HepG2 (cell line): ENCODE results near the gene FAM177B. TPM values are rescaled to one million over a fixed set of nuclear protein-coding genes. Genes with fewer than 3 reads are reported as not detected.

Experiments used
- ADNP ChIP-seq: sonication (generic); formaldehyde crosslinking; IDR thresholded peaks from 2 replicates; pipeline ENCODE4 v1.4.0; 2020; ENCODE audit warnings: missing genetic modification reagents
- FOXK2 ChIP-seq: fragments of 450-650 bp; IDR thresholded peaks from 2 replicates; pipeline ENCODE4 v1.6.1; 2016
- GATA4 ChIP-seq: sonication (generic); IDR thresholded peaks from 2 replicates; pipeline ENCODE4 v1.6.1; 2016; ENCODE audit warnings: antibody characterized with exemption, low read depth, borderline replicate concordance
- IRF2 ChIP-seq: IDR thresholded peaks from 2 replicates; pipeline ENCODE4 v1.6.1; 2018; ENCODE audit warnings: missing genetic modification reagents, missing compliant biosample characterization
- JUND ChIP-seq: sonication (generic); formaldehyde crosslinking; IDR thresholded peaks from 2 replicates; pipeline ENCODE4 v1.8.0; 2022; ENCODE audit warnings: mild to moderate bottlenecking, missing genetic modification reagents
- NFKB2 ChIP-seq: sonication (generic); formaldehyde crosslinking; IDR thresholded peaks from 2 replicates; pipeline ENCODE4 v1.4.0; 2020; ENCODE audit warnings: missing genetic modification reagents, borderline replicate concordance
- RBM39 ChIP-seq: fragments of 200-400 bp; formaldehyde crosslinking; IDR thresholded peaks from one replicate; pipeline ENCODE4 v1.6.1; 2018; ENCODE audit warnings: antibody characterized with exemption, mild to moderate bottlenecking, low read depth, low read length; ENCODE audit not compliant: poor library complexity, severe bottlenecking
- ZNF160 ChIP-seq: sonication (generic); formaldehyde crosslinking; IDR thresholded peaks from 2 replicates; pipeline ENCODE4 v1.8.0; 2022; ENCODE audit warnings: mild to moderate bottlenecking, inconsistent platforms, missing genetic modification reagents
- ZNF180 ChIP-seq: sonication (generic); formaldehyde crosslinking; IDR thresholded peaks from 2 replicates; pipeline ENCODE4 v1.4.0; 2020; ENCODE audit warnings: low read depth, missing genetic modification reagents, borderline replicate concordance
- ZNF350 ChIP-seq: sonication (generic); formaldehyde crosslinking; IDR thresholded peaks from 2 replicates; pipeline ENCODE4 v1.4.0; 2020; ENCODE audit warnings: mild to moderate bottlenecking, low read depth, missing genetic modification reagents, borderline replicate concordance
- polyA plus RNA-seq, 8 experiments: library from polyadenylated mRNA; depleted of rRNA in 3 of 8; stranded (reverse) in 7 of 8; unstranded in 1 of 8; fragments of >200 nt; fragmentation: Illumina TruSeq in 4 of 8; extraction: Trizol in 4 of 8; gene quantifications; 2 replicates each; pipeline versions ENCODE4 v1.2.1 to v1.2.3, GENCODE V29; 2011 to 2016; ENCODE audit warnings: low read depth in 4 of 8, missing spikeins in 1 of 8, mixed read lengths in 1 of 8; ENCODE audit not compliant: insufficient read depth in 1 of 8
- total RNA-seq, 5 experiments: library from RNA; depleted of rRNA; stranded (reverse); fragments of >200 nt; fragmentation: Illumina TruSeq; extraction: Trizol; gene quantifications; 2 replicates each; pipeline ENCODE4 v1.2.3, GENCODE V29; 2016; ENCODE audit warnings: low read depth in 1 of 5
- TF ChIP-seq, protein P1 (sequence below): IDR thresholded peaks from 2 replicates; pipeline ENCODE4 v1.6.1; 2012; ENCODE audit warnings: low read depth, low read length, improper control_type of control experiment
- TF ChIP-seq, protein P2 (sequence below): sonication (generic); formaldehyde crosslinking; IDR thresholded peaks from 2 replicates; pipeline ENCODE4 v1.8.0; 2022; ENCODE audit warnings: low read depth, missing genetic modification reagents
- TF ChIP-seq, protein P3 (sequence below): sonication (generic); formaldehyde crosslinking; IDR thresholded peaks from 2 replicates; pipeline ENCODE4 v1.9.0; 2022; ENCODE audit warnings: low read depth, missing genetic modification reagents
- TF ChIP-seq, protein P4 (sequence below): sonication (generic); formaldehyde crosslinking; IDR thresholded peaks from 2 replicates; pipeline ENCODE4 v1.5.0; 2020; ENCODE audit warnings: mild to moderate bottlenecking, missing genetic modification reagents
- TF ChIP-seq, protein P5 (sequence below): sonication (generic); formaldehyde crosslinking; IDR thresholded peaks from 2 replicates; pipeline ENCODE4 v1.8.1; 2023; ENCODE audit warnings: missing genetic modification reagents, mild to moderate bottlenecking, borderline replicate concordance

FAM177B gene
- total and polyA plus RNA-seq, 2 of the 13 experiments (the other 11 are each of a cell fraction or from before 2014, with no cell fraction given), result 0.05 TPM; not detected in 1

DNA sequence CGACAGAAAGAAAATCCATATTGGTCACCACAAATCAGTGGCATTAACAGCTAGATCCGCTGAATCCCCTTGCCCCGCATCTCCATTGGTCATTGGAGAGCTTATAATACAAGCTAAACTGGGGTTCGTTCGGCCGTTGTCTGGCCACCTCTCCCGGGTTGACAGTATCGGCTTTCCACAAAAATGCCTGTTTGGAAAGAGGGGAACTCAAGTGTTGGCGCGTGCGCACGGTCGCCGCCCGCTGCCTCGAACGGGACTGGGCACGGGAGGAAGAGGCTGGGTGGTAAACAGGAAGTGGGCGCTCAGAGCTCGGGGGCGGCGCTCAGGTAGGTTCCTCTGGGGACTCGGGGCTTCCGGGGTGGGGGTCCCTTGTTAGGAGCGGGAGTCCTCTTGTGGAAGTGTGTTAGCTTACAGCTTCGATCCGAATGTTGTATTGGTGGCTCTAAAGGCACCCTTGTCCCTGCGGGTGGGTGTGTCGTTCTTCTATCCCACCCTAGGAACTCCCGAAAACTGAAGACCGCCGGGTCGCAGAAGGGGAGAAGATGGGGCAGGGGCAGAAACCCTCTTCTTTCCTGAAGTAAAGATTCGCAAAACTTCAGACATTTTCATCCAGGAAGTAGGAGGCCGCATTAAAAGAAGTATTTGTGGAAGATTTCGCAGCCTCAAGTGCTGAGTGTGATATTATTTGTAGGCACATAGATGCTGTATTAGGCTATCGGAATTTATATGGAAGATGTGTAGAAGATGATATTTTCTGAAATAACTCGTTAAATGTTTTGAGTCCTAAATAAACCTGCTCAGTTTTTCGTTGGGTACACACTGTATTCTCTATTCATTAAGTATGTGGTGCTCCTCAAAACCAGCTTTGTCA, 23.7 kb upstream of the FAM177B start (continued):
- TF ChIP-seq, protein P1, sequence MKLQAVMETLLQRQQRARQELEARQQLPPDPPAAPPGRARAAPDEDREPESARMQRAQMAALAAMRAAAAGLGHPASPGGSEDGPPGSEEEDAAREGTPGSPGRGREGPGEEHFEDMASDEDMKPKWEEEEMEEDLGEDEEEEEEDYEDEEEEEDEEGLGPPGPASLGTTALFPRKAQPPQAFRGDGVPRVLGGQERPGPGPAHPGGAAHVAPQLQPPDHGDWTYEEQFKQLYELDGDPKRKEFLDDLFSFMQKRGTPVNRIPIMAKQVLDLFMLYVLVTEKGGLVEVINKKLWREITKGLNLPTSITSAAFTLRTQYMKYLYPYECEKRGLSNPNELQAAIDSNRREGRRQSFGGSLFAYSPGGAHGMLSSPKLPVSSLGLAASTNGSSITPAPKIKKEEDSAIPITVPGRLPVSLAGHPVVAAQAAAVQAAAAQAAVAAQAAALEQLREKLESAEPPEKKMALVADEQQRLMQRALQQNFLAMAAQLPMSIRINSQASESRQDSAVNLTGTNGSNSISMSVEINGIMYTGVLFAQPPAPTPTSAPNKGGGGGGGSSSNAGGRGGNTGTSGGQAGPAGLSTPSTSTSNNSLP, result 0 out of 2 replicates have a peak, but pooled peaks have one; percentile 31
- no peak for TF ChIP-seq ADNP (CRISPR knock-in tag)
- TF ChIP-seq JUND (CRISPR knock-in tag), result no peak
- peak; percentile 64 for TF ChIP-seq ZNF350
- TF ChIP-seq ZNF180 (CRISPR knock-in tag), result no peak
- TF ChIP-seq FOXK2, result peak; percentile 97
- TF ChIP-seq NFKB2, result no peak; the same call in 1 of the 2 replicates
- TF ChIP-seq, protein P2, sequence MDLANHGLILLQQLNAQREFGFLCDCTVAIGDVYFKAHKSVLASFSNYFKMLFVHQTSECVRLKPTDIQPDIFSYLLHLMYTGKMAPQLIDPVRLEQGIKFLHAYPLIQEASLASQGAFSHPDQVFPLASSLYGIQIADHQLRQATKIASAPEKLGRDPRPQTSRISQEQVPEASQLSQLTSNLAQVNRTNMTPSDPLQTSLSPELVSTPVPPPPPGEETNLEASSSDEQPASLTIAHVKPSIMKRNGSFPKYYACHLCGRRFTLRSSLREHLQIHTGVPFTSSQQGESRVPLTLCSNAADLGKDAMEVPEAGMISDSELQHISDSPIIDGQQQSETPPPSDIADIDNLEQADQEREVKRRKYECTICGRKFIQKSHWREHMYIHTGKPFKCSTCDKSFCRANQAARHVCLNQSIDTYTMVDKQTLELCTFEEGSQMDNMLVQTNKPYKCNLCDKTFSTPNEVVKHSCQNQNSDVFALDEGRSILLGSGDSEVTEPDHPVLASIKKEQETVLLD, result 0 out of 2 replicates have a peak, but pooled peaks have one; percentile 57
- TF ChIP-seq, protein P3, sequence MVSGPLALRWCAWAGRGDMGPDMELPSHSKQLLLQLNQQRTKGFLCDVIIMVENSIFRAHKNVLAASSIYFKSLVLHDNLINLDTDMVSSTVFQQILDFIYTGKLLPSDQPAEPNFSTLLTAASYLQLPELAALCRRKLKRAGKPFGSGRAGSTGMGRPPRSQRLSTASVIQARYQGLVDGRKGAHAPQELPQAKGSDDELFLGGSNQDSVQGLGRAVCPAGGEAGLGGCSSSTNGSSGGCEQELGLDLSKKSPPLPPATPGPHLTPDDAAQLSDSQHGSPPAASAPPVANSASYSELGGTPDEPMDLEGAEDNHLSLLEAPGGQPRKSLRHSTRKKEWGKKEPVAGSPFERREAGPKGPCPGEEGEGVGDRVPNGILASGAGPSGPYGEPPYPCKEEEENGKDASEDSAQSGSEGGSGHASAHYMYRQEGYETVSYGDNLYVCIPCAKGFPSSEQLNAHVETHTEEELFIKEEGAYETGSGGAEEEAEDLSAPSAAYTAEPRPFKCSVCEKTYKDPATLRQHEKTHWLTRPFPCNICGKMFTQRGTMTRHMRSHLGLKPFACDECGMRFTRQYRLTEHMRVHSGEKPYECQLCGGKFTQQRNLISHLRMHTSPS (CRISPR knock-in tag), result no peak
- no peak for TF ChIP-seq RBM39
- TF ChIP-seq, protein P4, sequence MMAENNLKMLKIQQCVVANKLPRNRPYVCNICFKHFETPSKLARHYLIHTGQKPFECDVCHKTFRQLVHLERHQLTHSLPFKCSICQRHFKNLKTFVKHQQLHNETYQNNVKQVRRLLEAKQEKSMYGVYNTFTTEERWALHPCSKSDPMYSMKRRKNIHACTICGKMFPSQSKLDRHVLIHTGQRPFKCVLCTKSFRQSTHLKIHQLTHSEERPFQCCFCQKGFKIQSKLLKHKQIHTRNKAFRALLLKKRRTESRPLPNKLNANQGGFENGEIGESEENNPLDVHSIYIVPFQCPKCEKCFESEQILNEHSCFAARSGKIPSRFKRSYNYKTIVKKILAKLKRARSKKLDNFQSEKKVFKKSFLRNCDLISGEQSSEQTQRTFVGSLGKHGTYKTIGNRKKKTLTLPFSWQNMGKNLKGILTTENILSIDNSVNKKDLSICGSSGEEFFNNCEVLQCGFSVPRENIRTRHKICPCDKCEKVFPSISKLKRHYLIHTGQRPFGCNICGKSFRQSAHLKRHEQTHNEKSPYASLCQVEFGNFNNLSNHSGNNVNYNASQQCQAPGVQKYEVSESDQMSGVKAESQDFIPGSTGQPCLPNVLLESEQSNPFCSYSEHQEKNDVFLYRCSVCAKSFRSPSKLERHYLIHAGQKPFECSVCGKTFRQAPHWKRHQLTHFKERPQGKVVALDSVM, result no peak
- no peak; the same call in 1 of the 2 replicates for TF ChIP-seq GATA4
- no peak for TF ChIP-seq ZNF160 (CRISPR knock-in tag)
- peak; percentile 69 for TF ChIP-seq IRF2 (CRISPR knock-in tag)
- TF ChIP-seq, protein P5, sequence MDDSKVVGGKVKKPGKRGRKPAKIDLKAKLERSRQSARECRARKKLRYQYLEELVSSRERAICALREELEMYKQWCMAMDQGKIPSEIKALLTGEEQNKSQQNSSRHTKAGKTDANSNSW (CRISPR knock-in tag), result no peak
